ENCODE data around the gene ALKAL2. TPM values are rescaled to one million over a fixed set of nuclear protein-coding genes. Genes with fewer than 3 reads are reported as not detected.

ALKAL2 gene
- total RNA-seq, 1 experiment from 2014 or later = not detected

DNA sequence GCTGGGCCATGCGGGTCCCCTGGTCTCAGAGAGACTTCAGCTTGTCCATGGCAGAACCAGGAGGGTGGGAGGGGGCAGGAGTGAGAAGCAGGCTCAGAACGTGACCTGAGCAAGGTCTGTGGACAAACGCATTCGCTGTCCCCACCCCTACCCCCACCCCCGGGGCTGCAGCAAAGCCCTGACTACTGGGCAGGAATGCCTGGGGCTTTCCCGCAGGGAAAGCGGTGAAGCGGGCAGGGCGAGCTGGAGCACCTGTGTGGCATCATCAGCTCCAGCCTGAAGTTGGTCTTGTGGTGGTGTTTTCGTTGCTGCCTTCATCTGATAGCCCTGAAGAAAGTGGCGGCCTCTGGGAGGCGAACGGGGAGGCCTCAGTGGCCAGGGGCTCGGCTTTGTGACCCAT is 26.1 kb upstream of the ALKAL2 start:
- no peak overlapping the region for H3K27ac ChIP-seq (ENCODE audit: low read depth, low read length)
- ATAC-seq (no peak), DNase-seq (ENCODE audit: low read depth, low spot score) (no peak)
- POLR2A ChIA-PET = no interaction called here
- no peak overlapping the region for H3K9ac ChIP-seq (ENCODE audit: low read length)
- H3K27me3 ChIP-seq (ENCODE audit: insufficient read depth, low read length) = no peaks in the 10 kb centered on the region
- no TSS peak for BruUV-seq (replicated peaks)
- RAD21 ChIA-PET (ENCODE audit: low non-redundant PET in 1 of 2, low total read pairs in 2 of 2, uncharacterized antibody in 2 of 2, unreplicated experiment in 2 of 2) = no interaction called here
- H4K20me1 ChIP-seq (ENCODE audit: insufficient read depth) = no peaks in the 10 kb centered on the region
- no peak overlapping the region for H3K4me3 ChIP-seq (replicated peaks in 1 of 2; ENCODE audit: low read depth in 1 of 2, low read length in 2 of 2)
- no peaks in the 10 kb centered on the region for H3K9me2 ChIP-seq (ENCODE audit: insufficient read depth)
- H3K79me2 ChIP-seq (ENCODE audit: insufficient read depth, low read length) = no peaks in the 10 kb centered on the region
- no peak overlapping the region for H2AFZ ChIP-seq (ENCODE audit: low read depth, low read length, poor library complexity, severe bottlenecking)
- intact Hi-C loops (cut with micrococcal nuclease) = no loop called here
- H3K4me2 ChIP-seq (ENCODE audit: low read length) = no peak overlapping the region
- no peaks in the 10 kb centered on the region for H3K4me1 ChIP-seq (ENCODE audit: control insufficient read depth in 1 of 2, insufficient read depth in 2 of 2, low read length in 2 of 2)
- no peaks in the 10 kb centered on the region for H3K36me3 ChIP-seq (ENCODE audit: control insufficient read depth in 1 of 2, insufficient read depth in 2 of 2, low read length in 2 of 2)
- CTCF ChIA-PET = no interaction called here
- H3K9me3 ChIP-seq (ENCODE audit: control insufficient read depth in 1 of 2, insufficient read depth in 1 of 2, low read depth in 1 of 2, low read length in 2 of 2) = no peaks in the 10 kb centered on the region
- TF ChIP-seq CBX3 (IDR thresholded peaks at IDR 0.05; ENCODE audit: low read depth) = no peak
- no peak for TF ChIP-seq SRF (IDR thresholded peaks at IDR 0.05; ENCODE audit: low read depth)
- no peak for TF ChIP-seq TCF7L2 (IDR thresholded peaks at IDR 0.05; ENCODE audit: borderline replicate concordance, extremely low read depth, insufficient read depth, insufficient read length)
- TF ChIP-seq CEBPB (IDR thresholded peaks at IDR 0.05; ENCODE audit: low read depth) = no peak

DNA sequence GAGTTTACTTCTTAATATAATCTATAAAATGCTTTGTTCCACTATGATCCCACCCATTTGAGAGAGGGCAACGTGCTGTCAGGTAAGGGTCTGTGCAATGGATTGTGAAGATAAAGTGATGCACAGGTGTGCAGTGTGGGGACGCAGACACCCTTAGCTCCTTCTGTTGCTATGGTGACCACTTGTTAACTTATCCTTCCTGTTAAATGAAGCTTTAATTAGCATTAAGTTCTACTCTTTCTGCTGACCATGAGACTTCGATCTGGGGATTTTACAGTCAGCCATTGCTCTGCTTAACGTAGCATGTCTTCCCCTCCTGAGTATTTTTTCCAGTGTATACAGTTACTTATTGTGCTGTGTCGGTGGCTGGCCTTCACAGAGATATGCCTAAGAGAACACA is 23.1 kb upstream of the ALKAL2 start:
- DNase-seq (ENCODE audit: low read depth, low spot score) (no peak), ATAC-seq (no peak)
- TF ChIP-seq SP1 (IDR thresholded peaks at IDR 0.05; ENCODE audit: low read depth) = no peak
- intact Hi-C loops (cut with micrococcal nuclease) = no loop called here
- no TSS peak for BruUV-seq (replicated peaks)
- CTCF ChIA-PET = no interaction called here
- no peak overlapping the region for H2AFZ ChIP-seq (ENCODE audit: low read depth, low read length, poor library complexity, severe bottlenecking)
- no peaks in the 10 kb centered on the region for H3K4me1 ChIP-seq (ENCODE audit: control insufficient read depth in 1 of 2, insufficient read depth in 2 of 2, low read length in 2 of 2)
- H4K20me1 ChIP-seq (ENCODE audit: insufficient read depth) = no peaks in the 10 kb centered on the region
- no peaks in the 10 kb centered on the region for H3K9me3 ChIP-seq (ENCODE audit: control insufficient read depth in 1 of 2, insufficient read depth in 1 of 2, low read depth in 1 of 2, low read length in 2 of 2)
- no peak overlapping the region for H3K27ac ChIP-seq (ENCODE audit: low read depth, low read length)
- no peak overlapping the region for H3K9ac ChIP-seq (ENCODE audit: low read length)
- RAD21 ChIA-PET (ENCODE audit: low non-redundant PET in 1 of 2, low total read pairs in 2 of 2, uncharacterized antibody in 2 of 2, unreplicated experiment in 2 of 2) = no interaction called here
- H3K9me2 ChIP-seq (ENCODE audit: insufficient read depth) = no peaks in the 10 kb centered on the region
- H3K4me2 ChIP-seq (ENCODE audit: low read length) = no peak overlapping the region
- POLR2A ChIA-PET = no interaction called here
- H3K4me3 ChIP-seq (replicated peaks in 1 of 2; ENCODE audit: low read depth in 1 of 2, low read length in 2 of 2) = no peak overlapping the region
- no peaks in the 10 kb centered on the region for H3K36me3 ChIP-seq (ENCODE audit: control insufficient read depth in 1 of 2, insufficient read depth in 2 of 2, low read length in 2 of 2)
- no peaks in the 10 kb centered on the region for H3K79me2 ChIP-seq (ENCODE audit: insufficient read depth, low read length)
- no peaks in the 10 kb centered on the region for H3K27me3 ChIP-seq (ENCODE audit: insufficient read depth, low read length)

All from HCT116 (cell line).